PC-9 (cell line): ENCODE results near the gene RTP5.

Experiments used
- CTCF ChIP-seq: fragments of 200-600 bp; sonication (generic); conservative IDR thresholded peaks from 2 replicates; pipeline ENCODE4 v1.6.1; 2017; ENCODE audit warnings: mixed run types, antibody characterized with exemption, mild to moderate bottlenecking, moderate library complexity
- EZH2 ChIP-seq: fragments of 200-600 bp; sonication (generic); IDR thresholded peaks from 2 replicates; pipeline ENCODE4 v1.8.0; 2017; ENCODE audit warnings: antibody characterized with exemption, low read depth

DNA sequence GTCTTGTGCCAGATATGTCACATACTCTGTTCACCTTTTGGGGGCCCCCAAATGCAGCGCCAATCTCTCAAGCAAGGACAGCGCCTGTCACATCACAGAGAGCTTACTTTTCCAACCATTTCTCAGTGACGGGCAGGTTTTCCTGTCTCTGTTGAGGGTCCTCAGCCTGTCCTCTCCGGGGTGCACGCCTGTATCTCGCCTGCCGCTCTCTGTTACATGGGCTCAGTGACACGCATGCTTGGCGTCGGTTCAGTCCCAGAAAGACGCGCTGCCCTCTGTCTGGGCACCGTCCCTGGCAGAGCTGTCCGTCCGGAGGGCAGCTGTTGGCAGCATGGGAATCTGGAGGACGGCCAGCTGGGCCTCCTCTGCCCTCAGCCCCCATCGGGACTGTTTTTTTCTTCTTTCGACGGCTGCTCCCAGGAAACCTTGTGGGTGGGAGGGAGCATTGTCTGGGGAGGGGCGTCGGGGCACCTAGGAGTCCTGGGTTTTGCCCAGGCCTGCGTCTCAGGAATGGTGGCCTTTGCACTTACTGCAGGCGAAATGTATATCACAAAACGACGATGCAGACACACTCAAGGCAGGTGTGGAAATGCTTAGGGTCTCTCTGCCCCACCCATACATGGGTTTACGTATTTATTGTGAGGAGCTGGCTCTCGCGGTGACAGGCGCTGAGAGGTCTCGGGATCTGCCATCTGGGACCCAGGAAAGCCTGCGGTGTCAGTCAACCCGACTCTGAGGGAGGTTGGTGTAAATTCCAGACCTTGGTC is 30.9 kb downstream of the RTP5 start:
- no peak for TF ChIP-seq CTCF
- no peak for TF ChIP-seq EZH2
